Activated CD4-positive, alpha-beta T cell treated with anti-CD3 and anti-CD28 coated beads, Interleukin-2, Interleukin-6, amounts not matched to agents 100 ng/mL and 50 ng/mL, durations not matched to agents 16 hours and 8 hours (primary cell): ENCODE results near the gene KCNJ10.

Experiments used
- DNase-seq: peaks from one replicate; pipeline ENCODE4 v3.0.0-alpha.2; 2020

Gene KCNJ10

DNA sequence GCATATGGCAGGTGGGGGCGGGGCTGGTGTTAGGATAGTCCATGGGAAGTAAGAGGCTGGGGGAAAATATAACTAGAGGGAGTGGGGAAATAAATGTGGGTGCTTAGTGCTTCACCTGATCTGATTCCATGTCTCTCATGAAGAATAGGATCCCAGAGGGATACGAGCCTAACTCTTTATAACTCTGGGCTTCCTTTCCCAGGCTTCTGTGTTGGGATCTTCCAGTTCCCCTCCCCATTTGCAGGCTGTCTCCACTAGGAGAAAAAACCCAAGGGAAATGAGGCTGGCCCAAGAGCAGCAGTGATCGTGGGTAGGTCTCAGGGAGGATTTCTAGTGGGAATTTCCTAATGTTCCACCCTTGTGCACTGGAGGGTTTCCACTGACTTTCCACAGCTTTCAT is 13.0 kb upstream of the KCNJ10 start:
- DNase-seq: no peak

DNA sequence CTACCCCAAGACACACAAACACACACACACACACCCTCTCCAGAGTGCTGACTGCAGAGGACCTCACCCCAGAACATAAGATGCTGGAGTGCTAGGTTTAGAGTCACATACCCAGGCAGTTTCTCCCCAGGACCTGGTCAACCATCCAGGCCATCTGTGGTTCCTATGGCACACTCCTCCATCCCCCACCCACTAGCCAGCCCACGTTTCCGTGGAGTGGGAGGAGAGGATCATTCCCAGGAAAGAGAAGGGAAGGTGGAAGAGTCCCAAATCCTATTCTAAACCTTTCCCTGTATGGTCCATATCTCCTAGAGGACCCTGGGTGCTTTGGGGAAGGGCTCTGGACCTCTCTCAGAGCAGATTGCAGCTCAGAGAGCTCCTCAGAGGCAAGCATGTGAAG is 12.5 kb upstream of the KCNJ10 start:
- no peak for DNase-seq

DNA sequence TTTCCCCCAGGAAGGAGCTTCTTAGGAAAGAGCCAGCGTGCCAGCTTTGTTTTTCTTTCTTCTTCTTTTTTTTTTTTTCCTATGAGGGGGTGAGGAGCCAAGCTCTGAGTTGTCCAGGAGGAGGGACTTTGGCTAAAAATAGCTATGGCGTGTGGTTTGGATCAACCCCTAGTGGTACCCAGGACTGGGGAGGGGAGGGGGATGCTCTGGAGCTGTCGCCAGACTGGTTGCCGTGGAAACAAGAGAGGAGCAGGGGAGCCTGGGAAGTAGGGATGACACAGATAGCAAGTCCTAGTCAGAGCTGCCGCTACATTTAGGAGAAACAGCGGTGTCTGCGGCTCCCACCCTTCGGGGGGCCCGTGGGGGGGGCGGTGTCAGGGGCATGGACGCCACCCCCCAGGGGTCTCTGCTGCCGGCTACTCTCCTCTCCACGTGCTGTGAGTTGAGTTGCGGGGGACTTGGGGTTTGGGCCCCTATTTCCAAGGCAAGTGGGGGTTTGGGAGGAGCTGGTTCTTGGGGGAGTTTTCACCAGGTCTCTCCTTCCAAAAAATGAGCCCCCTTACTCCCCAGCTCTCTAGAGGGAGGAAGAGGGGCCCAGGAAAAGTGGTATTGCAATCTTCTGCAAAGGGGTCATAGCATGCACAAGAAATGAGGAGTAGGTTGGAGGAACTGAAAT is 11.4 kb upstream of the KCNJ10 start, which contains the start of gene KCNJ9:
Gene KCNJ9, plus strand, starts transcription at position 278 of the 676 bp plus-strand sequence. CDS start 2,493 bp downstream, outside the sequence.
- DNase-seq: no peak

DNA sequence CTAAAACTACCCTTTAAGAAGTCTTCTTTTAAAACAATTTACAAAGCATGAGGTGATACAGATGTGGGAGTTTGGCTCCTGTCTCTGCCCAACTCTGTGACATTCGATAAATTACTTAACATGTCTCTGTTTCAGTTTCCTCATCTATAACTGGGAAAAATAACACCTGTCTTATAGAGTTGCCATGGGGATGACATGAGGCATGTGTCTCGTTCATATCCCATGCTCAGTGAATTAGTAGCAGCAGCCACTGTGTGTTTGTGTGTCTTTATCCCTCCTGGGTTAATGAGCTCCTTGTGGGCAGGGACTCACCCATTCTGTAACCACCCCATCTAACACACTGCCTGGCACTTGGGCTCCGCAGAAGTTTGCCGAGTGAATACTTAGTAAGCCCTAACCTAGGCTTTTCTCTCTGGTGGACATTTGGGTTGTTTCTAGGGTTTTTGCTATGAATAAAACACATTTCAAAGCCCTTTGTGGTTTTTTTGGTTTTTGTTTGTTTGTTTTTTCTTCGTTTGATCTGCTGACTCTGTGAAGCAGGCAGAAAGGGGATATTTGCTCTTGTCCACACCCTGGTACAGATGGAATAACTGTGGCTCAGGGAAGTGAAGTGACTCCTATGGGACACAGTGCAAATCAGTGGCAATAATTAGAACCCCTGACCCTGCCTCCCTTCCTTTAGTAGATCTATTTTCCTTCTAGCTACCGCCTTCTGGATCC is 10.6 kb upstream of the KCNJ10 start:
- no peak for DNase-seq

DNA sequence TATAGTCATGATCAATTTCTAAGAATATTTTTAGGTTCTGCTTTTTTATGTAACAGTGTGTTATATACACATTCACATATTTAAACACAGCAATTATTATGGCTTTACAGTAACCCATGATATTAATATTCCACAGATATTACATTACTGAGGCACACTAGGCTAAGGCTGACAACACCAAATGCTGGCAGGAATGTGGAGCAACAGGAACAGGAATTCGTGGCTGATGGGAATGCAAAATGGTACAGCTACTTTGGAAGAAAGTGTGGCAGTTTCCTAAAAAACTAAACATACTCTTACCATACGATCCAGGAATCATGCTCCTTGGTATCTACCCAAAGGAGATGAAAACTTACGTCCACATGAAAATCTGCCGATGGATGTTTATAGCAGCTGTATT is 9.5 kb upstream of the KCNJ10 start:
- no peak for DNase-seq

DNA sequence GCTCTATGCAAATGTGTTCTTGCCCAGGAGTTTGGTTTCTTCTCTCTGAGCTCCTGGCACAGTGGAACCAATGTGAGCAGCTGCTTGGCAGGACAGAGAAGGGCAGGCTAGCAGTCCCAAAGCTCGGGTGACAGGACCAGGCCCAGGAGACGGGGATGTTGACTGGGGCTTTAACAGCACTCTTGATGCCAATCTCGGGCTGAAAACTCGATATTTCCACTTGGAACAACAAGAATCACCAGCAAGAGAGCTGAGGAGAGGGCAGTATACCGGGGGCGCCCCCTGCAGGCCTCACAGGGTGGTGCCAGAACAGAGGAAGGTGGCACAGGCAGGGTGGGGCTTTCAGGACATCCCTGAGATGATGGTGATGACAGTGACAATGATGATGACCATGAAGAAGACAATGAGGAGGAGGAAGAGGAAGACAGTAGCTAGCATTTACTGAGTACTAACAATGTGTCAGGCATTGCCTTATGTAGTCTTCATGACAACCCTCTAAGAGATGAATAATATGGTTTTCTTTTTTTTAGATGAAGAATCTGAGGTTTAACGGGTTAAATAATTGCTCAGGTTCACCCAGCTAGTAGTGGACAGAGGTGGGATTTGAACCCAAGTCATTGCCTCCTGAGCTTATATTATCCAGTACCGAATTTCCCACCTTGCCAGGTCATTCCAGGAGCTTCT is 8.7 kb upstream of the KCNJ10 start:
- peak; percentile 75 for DNase-seq

DNA sequence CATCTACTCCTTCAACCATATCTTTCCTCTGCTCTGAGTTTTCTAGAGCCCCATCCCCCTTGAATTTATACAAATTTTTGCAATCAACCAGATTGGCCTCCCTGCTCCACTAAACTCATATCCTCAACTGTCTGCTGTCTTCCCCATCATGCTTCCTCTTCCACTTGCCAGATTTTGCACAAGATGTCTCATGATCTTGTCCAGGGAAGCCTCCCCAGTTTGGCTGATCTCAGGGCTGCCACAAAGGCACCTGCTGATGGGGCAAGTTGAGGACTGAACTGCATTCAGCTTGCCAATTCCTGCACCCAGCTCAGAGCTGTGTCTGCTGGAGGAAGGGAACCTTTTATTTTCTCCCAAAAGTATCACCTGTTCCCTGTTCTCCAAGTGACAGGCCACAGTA is 7.5 kb upstream of the KCNJ10 start:
- DNase-seq: no peak

DNA sequence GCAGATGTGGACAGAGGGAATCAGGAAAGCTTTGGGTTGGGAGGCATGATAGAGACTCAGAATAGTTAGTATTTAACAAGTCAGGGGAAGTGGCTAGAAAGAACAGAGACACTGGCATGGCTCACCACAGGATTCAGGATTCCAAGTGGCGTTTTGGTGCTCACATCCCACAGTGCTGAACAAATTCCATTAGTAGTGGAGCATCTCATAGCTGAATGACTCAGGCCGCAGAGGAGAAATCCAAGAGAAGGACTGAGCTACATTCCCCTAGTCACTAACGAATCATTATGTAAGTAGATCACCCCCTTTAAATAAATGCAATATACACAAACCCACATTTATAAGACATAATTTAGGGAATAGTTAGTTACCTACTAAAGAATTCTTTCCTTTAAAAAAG is 6.3 kb upstream of the KCNJ10 start:
- no peak for DNase-seq

DNA sequence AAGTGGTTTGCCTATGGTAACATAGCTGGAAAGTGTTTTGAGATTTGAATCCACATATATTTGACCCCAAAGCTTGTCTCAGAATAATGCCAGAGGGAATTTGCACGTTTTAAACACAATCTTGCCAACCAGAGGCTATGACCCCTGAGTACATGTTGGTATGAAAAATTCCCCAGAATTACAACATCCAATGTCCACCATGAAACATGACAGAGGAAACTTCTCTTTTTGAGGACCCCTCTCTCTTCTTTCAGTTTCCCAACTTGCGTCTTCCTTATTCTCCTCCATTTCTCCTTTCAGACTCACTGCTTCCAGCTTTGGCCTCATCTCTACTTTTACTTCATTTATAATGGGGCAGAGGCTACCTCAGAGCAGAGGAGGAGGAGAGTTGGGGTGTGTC is 5.9 kb upstream of the KCNJ10 start:
- DNase-seq: no peak

DNA sequence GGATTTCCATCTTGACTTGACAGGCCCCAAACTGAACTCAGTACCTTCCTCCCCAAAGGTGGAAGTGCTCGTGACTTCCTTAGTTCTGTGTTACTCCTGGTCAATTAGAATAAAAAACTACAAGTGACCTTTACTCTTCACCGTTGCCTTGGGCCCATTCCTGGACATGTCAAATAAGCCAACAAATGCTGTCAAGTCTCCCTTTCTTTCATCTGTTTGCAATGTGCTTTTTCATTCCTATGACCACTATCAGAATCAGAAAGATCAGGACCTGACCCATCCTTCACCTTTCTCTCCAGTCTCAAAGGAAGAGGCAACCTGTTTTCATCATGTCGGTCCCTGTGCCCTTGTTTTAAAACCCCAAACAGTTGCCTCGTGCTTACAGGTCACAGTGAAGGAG is 4.9 kb upstream of the KCNJ10 start:
- no peak for DNase-seq

DNA sequence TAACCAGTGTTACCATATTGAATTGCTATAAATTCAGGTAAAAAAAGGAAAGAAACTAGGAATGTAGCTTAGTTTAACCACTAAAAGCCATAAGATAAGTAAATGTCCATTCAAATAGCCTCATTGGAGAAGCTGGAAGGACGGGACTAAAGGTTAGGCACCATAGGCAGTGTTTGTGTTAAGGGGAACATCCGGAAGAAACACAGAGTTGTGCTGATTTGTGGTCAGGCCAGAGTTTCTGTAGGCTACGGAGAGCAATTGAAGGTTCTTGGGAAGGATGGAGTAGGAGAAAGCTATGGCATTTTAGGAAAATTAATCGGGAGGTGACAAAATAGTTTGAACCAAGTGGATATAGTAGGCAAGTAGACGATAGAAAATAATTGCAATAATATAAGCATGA is 1.3 kb upstream of the KCNJ10 start:
- no peak for DNase-seq

DNA sequence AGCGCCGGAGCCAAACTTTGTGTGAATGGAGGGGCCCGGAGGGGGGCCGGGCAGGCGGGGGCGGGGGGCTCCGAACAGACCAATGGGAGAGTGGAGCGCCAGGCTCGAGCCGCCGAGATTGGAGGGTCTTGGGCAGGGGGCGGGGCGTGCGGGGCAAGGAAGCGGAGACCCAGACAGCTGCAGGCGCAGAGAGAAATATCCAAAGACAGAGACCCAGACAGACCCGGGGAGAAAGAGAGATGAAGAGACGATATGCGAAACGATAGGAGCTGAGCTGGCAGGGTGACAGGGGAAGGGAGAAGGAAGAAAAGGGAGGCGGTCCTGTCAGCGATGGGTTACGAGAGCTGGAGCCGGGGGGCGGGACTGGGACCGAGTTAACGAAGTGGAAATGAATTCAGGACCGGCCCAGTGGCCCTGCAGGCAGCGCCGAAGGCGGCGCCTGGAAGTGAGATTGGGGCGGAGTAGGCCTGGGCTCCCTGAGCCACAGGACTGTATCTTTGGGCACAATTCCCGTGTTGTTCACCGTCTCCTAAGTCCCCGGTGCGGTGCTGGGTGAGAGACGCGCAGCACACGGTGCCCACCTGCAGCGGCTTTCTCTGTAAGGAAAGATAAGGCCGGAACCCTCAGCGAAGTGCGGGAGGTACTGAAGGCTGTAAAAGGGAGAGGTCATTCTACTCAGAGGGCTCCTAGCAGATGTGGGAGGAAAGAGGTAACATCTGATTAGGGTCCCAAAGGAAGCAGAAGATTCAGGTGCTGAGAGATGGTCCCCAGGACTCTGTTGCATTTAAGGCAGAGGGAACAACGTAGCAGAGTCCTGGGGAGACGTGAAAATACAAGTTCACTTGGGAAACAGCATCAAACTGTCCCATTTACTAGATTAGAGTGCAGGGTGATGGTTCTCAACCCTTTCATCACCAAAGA is 543 bp upstream of the KCNJ10 start:
- peak; percentile 56 for DNase-seq

DNA sequence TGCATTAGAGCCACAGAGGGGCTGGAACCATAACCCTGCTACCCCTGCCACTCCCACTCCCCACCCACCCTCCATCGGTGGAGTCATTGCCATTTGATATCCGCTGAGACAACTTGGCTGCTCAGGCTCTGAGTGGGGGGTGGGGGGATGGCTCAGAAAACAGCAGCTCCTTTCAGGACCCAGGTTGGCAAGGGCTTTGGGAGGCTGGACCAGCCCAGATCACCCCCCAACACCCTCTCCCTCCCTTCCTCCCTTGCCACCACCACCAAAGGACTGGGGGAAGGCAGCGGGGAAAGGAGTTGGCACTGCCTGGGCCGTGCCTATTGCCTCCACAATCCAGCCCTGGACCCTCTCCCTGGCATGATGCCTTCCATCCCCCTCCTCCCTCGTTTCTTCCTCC is 1.7 kb downstream of the KCNJ10 start:
- no peak for DNase-seq

DNA sequence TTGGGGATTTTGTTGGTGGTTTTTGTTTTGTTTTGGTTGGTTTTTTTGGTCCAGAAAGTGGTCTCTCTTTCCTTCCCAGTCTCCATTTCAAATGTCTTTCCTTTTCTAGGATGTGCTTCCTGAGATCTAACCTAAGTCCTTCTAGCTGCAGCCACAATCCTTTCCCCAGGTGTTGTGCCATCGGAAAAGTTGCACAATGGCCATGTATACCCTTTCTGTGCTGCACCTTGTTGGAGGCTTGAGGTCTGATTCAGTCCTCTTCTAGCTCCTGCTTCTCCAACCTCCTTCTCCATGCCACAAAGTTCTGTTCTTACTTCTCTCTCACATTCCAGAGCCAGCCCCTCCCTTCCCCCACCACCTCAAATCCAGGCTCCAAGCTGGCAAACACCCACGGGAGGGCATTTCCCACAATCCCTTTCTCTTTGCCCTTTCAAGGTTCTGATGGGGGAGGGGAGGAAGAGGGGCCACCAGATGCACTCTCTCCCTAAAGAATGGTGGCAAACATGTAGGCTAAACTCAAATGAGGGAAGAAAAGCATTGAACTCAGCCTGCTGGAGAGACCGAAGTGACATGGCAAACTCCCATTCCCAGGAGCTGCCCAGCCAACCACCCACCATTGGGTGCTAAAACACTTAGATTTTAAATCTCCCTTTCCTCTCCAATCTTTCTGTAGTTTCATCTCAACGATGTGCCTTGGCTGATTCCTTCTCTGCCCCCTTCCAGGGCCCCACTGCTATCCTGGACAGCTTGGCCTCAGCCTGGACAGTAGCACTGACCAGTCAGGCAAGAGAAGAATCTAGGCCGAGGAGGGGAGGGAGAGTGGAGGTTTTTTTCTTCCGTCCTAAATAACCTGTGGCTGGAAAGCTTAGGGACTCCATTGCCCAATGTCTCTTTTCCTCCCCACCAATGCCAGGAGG is 2.9 kb downstream of the KCNJ10 start:
- no peak for DNase-seq

DNA sequence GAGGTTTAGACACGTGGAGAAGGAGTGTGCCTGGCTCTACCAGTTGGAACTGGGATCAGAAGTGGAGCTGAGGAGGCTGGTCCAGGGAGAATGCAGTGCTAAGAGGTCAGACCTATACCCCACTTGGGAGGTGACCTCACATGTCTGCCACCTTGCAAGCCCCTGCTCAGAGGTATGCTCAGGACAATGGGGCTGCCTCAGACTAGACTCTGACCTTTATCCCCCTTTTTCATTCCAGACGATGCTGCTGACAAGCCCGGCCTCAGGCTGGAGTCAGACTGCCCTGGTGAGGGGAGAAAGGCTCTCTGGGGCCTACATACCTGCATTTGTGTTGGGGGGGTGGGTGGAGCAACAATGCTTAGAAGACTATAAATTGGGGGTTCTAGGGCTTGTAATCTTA is 5.2 kb downstream of the KCNJ10 start:
- DNase-seq: no peak

DNA sequence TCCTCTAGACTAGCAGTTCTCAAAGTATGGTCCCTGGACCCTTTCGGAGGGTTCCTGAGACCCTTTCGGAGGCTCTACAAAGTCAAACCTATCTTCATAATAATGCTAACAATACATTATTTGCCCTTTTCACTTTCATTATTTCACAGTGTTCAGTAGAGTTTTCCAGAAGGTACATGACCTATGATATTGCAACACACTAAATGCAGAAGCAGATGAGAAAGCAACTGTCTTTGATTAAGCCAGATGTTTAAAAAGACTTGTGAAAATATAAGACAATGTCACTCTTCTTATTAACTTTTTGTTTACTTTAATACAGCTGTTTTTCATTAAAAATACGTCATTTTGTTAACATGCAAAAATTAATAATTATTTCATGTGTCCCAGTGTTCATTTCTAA is 5.8 kb downstream of the KCNJ10 start:
- no peak for DNase-seq

DNA sequence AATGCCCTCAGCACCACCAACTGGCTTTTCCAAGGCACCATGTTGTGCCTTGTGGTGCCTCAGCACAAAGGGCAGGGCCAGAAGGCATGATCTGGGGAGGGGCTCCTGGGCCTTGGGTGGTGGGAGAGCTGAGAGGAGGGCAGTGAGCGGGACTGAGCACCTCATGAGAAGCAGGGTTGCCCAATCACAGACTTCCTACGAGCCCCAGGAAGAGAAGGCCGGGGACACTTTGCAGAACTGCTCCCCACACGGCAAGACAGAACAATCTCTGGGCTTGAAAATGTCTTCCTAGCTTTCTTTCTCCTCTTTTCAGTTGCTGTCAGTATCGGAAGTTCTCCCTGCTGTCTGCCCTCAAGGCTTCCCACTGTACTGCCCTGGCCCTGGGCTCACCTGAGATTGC is 6.8 kb downstream of the KCNJ10 start:
- DNase-seq: no peak

DNA sequence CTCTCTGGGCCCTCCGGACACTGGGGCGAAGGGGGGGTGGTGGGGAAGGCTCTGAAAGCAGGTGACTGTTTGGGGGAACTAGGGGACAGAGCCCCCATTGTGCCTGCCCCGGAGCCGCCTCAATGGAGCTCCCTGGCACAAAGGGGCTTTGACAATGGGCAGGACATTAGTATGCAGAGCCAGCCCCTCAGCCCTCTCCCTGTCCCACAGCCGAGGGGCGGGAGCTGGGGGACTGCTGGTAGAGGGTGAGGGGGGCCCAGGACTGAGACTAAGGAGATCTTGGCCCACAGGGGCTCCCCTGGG is 7.8 kb downstream of the KCNJ10 start:
- no peak for DNase-seq

DNA sequence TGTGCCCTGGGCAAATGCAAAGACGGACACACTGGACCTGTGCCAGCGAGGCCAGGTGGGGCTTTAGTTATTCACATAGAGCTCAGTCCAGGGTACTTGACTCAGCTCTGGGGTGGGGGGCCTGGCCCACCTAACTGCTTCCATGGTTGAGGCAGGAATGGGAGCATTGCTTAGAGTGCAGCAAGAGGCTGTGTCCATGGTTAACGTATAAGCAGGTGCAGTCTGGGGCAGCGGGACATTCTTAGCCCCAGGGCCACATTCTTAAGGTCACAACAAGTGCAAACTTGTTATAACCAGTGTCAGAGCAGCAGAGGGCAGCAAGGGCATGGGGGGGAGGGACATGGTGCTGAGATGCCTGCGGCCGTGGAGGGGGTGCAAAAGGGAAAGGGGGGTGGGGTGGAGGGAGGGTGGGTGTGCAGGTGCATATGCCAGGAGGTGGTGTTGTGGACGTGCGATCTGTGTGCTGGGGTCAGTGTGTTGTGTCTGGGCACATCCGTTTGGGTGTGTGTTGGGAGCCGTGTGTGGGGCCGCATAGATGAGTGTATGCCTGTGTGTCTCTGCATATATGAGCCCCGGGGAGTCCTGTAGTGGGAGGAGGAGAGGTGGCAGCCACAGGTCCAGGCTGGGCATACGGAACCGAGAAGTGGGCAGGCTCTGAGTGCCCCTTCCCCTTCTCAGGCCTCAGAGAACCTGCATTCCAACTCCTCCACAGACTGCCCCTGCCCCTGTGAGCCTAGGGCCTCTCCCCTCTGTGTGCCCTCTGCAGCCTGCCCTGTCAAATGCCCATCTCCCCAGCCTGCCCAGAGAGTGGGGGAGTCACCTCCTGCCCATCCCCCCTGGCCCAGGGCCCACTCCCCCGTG is 8.4 kb downstream of the KCNJ10 start:
- no peak for DNase-seq

DNA sequence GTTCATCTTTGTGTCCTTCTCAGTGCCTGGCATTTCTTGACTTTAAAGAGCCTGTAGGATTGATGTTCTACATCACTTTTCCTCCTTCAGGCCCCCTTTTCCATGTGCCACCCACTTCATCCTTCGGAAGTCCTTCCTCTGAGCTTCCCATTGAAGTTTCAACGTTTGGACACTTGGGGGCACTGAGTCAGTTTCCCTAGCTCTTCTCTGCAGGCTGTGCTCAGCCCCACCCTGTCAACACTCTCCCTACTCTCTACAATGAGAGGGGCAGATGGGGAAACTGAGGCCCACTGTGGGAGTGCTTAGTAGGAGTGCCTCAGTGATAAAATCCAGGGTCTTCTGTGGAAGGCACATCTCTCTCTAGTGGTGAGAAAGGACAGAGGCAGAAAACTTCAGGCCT is 11.9 kb downstream of the KCNJ10 start:
- DNase-seq: no peak

DNA sequence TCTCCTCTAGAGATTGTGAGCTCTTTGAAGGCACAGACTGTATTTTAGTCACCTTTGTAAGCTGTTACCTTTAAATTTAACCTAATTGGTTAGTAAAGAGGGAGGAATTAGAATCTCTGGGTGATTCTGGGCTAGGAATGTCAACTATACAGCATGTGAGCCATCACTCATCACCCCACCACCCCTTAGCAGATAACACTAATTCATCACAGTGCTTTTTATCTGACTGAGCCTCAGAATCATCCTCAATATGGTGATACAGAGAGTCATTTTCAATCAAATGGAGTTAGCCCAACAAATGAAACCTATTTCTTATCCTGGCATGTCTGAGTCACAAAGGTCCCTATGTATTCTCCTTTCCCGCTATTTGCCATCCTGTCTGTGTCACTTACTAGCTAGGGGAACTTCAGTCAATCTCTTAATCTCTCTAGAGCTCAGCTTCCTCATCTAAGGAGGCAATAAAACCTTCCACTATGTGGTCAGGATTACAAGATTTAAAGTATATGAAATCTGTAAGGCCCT is 13.3 kb downstream of the KCNJ10 start:
- no peak for DNase-seq
